Muscle layer of duodenum (tissue), 2 donors: ENCODE measurements around the gene UTY.

ENCODE experiments used
- H3K27ac ChIP-seq: one replicate; pipeline ENCODE4 v1.7.0; 2013; ENCODE audit warnings: mild to moderate bottlenecking, low read length
- H3K27me3 ChIP-seq: one replicate; pipeline ENCODE4 v1.7.0; 2013; ENCODE audit warnings: low read depth, mild to moderate bottlenecking, control low read depth, low read length
- H3K36me3 ChIP-seq, 2 donors: one replicate each; pipeline ENCODE4 v1.7.0; 2013; ENCODE audit warnings: low read length in 2 of 2, control low read depth in 1 of 2, mild to moderate bottlenecking in 1 of 2; ENCODE audit not compliant: insufficient read depth in 2 of 2, control insufficient read depth in 1 of 2
- H3K4me1 ChIP-seq, 2 donors: one replicate each; pipeline ENCODE4 v1.7.0; 2013; ENCODE audit warnings: low read length in 2 of 2, mild to moderate bottlenecking in 2 of 2, control low read depth in 1 of 2, moderate library complexity in 1 of 2; ENCODE audit not compliant: insufficient read depth in 2 of 2, control insufficient read depth in 1 of 2
- H3K4me3 ChIP-seq, 2 donors: one replicate each; pipeline ENCODE4 v1.7.0; 2013; ENCODE audit warnings: low read length in 2 of 2, low read depth in 1 of 2, mild to moderate bottlenecking in 1 of 2
- H3K9me3 ChIP-seq, 2 donors: one replicate each; pipeline ENCODE4 v1.7.0; 2013; ENCODE audit warnings: low read length in 2 of 2, control low read depth in 1 of 2, mild to moderate bottlenecking in 1 of 2; ENCODE audit not compliant: control insufficient read depth in 1 of 2
- donor health status: healthy.

The UTY gene

DNA sequence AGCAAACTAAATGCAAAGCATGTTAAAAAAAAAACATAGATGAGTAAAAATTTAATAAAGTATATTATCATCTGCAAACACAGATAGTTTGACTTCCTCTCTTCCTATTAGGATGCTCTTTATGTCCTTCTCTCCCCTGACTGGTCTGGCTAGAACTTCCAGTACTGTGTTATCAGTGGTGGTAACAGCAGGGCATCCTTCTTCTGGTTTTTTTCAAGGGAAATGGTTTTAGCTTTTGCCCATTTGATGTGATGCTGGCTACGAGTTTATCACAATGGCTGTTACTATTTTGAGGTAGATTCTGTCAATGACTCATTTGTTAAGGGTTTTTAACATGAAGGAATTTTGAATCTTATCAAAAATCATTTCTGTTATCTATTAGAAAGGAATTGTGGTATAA lies 34.3 kb downstream of the UTY start:
- no peak overlapping the region for H3K27ac ChIP-seq
- no peaks in the 10 kb centered on the region for H3K9me3 ChIP-seq
- H3K36me3 ChIP-seq: peaks cover 0 to 4% of the 10 kb centered on the region in 2 donors
- no peaks in the 10 kb centered on the region for H3K4me1 ChIP-seq
- no peak overlapping the region for H3K4me3 ChIP-seq
- no peaks in the 10 kb centered on the region for H3K27me3 ChIP-seq

DNA sequence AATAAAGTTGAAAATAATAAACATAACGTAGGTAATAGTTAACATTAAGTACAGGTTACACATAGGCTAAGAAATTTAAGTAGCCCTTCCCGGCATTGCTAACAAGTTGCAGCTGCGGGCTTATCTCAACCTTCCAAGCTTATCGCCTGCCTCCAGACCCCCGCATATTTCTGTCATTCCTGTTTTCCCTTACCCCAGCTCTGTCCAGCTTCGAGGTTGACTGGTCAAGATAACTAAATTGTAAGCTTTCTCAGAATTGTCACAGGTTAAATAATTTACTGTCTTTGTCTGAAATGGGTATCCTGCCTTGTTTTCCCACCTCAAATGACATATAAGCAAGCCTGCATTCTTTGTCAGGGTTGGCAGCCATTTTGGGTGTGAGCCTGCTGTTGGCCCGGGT lies 36.7 kb downstream of the UTY start:
- Histone ChIP-seq H3K27me3 (no peaks in the 10 kb centered on the region), H3K4me1 (peaks cover 0 to 6% of the 10 kb centered on the region in 2 donors), H3K4me3 (no peak overlapping the region), H3K27ac (no peak overlapping the region), H3K9me3 (no peaks in the 10 kb centered on the region), H3K36me3 (peaks cover 0 to 4% of the 10 kb centered on the region in 2 donors)

DNA sequence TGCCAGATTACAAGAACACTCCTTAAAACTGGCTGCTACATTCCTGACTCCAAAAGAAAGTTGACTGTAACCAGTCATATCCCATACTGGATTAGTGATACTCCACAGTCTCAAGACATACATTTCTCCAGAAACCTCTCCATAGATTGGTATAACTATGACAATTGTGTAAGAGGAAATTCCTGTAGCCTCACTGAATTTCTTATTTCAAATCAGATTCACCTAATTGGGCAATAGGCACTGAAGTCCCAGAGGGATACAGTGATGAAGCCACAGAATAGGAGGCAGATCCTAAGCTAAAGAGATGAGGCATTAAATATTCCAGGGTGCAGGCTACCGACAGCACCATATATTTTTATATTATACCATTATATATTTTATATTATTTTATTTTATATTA lies 39.0 kb downstream of the UTY start:
- Histone ChIP-seq H3K4me1 (peaks cover 0 to 6% of the 10 kb centered on the region in 2 donors), H3K27ac (no peak overlapping the region), H3K27me3 (no peaks in the 10 kb centered on the region), H3K9me3 (no peaks in the 10 kb centered on the region), H3K4me3 (no peak overlapping the region), H3K36me3 (no peaks in the 10 kb centered on the region)

DNA sequence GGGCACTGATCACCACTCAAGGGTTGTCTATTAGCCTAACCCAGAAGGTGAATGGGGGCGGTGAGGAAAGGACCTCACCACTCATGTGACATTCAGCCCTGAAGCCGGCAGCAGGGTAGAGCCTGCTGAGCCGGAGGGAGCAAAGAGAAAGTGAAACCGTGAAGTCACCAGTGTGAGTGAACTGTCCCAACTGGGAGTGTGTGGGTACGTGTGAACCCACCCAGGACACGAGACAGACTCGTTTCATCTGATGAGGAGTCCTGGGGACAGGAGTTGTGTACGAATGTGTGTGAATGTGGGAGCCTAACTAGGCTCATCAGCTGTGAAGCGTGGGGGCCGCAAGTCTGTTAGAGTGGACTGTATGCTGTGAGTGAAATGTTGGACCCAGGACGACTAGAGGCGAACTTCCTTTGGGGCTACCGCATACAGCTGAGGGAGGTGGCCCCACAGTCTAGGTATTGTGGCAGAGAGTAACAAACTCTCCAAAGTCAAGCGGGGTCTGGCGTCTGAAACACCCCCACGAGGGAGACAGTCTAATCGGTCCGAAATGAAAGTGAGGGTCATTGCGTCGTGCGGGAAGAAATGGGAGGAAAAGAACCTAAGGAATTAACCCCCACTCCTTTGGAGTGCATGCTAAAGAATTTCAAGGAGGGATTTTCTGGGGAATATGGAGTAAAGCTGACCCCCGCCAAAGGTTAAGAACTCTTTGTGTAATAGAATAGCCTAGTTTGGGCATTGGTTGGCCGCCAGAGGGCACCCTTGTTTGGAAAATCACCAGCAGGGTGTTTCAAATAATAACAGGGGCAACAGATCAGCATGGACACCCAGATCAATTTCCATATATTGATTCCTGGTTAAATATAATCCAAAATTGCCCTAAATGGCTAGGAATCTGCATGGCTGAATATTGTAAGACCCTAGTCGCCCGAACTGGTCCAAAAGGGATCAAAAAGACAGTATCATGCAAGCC lies 43.6 kb downstream of the UTY start:
- Histone ChIP-seq H3K4me3 (peak overlapping the region in 1 of 2 donors; percentile 27), H3K4me1 (peaks cover 0 to 6% of the 10 kb centered on the region in 2 donors), H3K9me3 (peaks cover 0 to 7% of the 10 kb centered on the region in 2 donors), H3K36me3 (no peaks in the 10 kb centered on the region), H3K27me3 (no peaks in the 10 kb centered on the region), H3K27ac (no peak overlapping the region)

DNA sequence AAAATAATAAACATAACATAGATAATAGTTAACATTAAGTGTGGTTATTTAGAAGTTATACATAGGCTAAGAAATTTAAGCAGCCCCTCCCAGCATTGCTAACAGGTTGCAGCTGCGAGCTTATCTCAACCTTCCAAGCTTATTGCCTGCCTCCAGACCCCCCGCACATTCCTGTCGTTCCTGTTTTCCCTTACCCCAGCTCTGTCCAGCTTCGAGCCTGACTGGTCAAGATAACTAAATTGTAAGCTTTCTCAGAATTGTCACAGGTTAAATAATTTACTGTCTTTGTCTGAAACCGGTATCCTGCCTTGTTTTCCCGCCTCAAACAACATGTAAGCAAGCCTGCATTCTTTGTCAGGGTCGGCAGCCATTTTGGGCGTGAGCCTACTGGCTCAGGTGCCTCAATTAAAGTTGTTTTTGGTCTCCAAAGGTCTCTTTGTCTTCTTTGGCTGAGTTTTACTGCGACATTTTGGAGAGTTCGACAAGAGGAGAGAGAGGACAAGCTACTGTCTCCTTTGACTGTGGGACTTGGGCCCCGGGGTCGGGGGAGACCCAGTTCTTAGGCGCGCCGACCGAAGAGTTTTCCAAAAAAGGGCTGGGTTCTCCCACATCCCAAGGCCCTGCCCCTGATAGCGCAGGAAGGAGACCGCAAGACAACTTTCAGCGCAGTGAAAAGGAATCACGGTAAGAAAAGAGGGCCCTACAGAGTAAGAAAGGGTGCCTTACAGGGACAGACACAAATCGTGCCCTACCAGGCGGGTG lies 44.4 kb downstream of the UTY start:
- Histone ChIP-seq H3K36me3 (no peaks in the 10 kb centered on the region), H3K9me3 (peaks cover 0 to 7% of the 10 kb centered on the region in 2 donors), H3K27ac (no peak overlapping the region), H3K27me3 (no peaks in the 10 kb centered on the region), H3K4me3 (peak overlapping the region in 1 of 2 donors; percentile 27), H3K4me1 (peaks cover 0 to 6% of the 10 kb centered on the region in 2 donors)

DNA sequence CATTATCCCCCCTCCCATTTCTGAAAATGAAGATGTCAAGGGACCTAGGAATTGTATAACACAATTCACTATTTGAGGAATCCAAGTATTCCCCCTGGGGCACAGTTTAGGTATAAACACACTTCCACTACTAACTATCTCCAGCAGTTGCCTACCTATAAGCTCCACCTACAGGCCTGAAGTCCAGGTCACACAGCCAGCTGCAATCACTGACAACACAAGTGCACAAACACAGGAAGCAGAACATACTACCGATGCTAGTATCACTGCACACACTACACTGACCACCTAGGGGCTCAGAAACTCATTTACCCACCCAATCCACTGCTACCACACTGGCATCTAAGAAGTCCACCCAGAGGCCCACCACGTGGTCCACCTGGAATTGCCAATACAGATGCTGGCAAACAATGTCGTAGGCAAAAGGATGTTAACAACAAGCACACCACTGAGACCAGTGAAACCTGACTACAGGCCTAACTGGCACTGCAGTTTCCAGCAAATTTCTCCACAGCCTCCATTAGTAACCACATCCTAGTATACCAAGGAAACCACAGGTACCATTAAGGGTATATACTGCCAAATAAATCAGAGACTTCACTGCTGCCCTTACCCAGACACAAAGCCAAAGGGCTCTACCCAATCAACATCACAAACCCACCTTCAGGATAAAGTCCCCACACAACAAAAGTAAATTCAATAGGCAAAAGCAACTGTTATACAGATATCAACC lies 47.4 kb downstream of the UTY start:
- no peaks in the 10 kb centered on the region for H3K4me1 ChIP-seq

DNA sequence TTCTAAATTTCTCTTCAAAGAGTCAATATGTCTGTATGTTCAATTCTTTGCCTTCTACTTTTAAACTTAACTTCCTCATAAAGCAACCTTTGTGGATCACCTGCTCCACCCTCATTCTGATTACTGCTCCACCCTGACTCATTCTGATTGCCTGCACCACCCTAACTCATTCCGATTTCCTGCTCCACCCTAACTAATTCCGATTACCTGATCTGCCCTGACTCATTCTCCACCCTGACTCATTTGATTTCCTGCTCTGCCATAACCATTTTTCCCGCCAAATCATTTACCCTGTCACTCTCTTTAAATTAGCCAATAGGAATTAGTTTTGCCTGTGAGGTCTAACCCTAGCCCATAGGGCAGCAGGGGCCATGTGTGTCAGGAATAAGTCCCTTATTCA lies 50.3 kb downstream of the UTY start:
- Histone ChIP-seq H3K4me3 (no peak overlapping the region), H3K4me1 (no peaks in the 10 kb centered on the region), H3K27me3 (no peaks in the 10 kb centered on the region), H3K27ac (no peak overlapping the region), H3K36me3 (no peaks in the 10 kb centered on the region), H3K9me3 (peaks cover 0 to 16% of the 10 kb centered on the region in 2 donors)

More for the DNA sequence above, 47.4 kb downstream of the UTY start:
- Histone ChIP-seq H3K27ac (no peak overlapping the region), H3K36me3 (no peaks in the 10 kb centered on the region), H3K27me3 (no peaks in the 10 kb centered on the region), H3K4me3 (no peak overlapping the region), H3K9me3 (peaks cover 0 to 10% of the 10 kb centered on the region in 2 donors)

DNA sequence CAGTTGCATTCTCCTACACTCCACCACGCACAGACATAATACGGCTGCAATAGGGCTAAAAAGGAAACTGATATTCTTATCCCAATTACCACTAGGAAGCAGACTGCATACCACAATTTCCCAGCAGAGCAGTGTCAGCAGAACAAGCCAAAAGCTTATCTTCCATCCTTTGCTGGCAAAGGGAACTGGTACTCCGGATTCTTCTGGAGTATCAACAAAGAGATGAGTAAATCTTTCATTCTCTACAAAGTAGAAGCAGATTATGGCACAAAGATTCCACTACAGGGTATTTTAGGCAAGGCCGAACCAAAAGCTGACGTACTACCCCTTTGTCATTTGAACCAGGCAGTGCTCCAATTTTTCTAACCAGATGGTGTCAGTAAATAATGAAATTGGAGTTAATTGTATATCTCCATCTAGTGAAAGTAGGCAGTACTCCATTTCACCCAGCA lies 56.5 kb downstream of the UTY start:
- no peak overlapping the region for H3K27ac ChIP-seq
- peak overlapping the region in 1 of 2 donors; percentile 3 for H3K4me3 ChIP-seq
- H3K4me1 ChIP-seq: peaks cover 0 to 11% of the 10 kb centered on the region in 2 donors
- peaks cover 0 to 6% of the 10 kb centered on the region in 2 donors for H3K9me3 ChIP-seq
- no peaks in the 10 kb centered on the region for H3K27me3 ChIP-seq
- H3K36me3 ChIP-seq: no peaks in the 10 kb centered on the region

DNA sequence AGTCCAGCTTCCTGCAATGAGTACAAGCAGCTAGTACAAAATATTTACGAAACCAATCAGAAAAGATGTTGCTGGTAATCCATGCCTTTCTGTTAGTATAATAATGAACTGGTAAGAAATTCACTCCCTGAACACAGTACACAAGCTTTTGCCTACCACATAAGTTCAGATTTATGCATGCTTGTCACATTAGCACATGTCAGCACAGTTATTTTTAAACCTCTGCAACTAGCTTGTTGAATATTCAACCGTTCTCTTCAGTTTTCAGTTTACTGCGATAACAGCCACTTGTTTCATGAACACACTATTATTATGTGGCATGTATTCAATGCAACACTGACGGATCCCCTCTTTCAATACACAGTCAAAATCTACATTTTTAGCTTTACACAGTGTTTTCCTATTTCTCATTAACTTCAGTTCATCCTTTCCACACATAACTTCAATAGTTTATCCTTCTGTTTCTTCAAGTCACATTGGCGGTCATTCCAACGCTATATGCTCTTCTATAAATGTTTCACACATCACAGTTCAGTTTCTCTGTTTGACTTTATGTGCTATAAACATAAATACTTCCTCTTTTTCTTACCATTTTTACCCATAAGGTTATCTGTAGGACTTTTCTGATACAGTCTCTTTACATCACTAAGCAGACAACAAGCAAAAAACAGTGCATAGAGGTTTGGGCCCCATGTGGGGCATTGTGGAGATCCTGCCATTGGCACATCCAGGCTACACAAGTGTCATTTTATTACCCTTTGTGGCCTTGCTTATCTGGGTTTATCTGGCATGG lies 62.8 kb downstream of the UTY start:
- H3K4me1 ChIP-seq: peaks cover 0 to 6% of the 10 kb centered on the region in 2 donors
- no peaks in the 10 kb centered on the region for H3K9me3 ChIP-seq
- H3K27me3 ChIP-seq: no peaks in the 10 kb centered on the region
- peaks cover 0 to 5% of the 10 kb centered on the region in 2 donors for H3K36me3 ChIP-seq
- H3K4me3 ChIP-seq: no peak overlapping the region
- H3K27ac ChIP-seq: no peak overlapping the region

DNA sequence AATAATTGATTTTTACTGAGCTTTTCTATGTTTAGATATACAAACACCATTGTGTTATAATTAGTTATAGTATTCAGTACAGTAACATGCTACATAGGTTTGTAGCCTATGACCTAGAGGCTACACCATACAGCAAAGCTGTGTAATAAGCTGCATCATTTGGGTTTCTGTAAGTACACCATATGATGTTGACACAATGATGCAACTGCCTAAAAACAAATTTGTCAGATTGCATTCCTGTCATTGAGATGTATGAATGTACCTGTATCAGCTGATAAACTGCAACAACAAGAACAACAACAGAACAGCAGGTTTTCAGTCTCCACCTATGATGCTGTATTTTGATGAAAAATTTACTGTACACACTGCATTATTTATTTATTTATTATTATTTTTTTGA lies 64.3 kb downstream of the UTY start:
- Histone ChIP-seq H3K27me3 (no peaks in the 10 kb centered on the region), H3K36me3 (peaks cover 0 to 5% of the 10 kb centered on the region in 2 donors), H3K9me3 (no peaks in the 10 kb centered on the region), H3K4me3 (no peak overlapping the region), H3K4me1 (peaks cover 0 to 6% of the 10 kb centered on the region in 2 donors), H3K27ac (no peak overlapping the region)
